GM12878 (cell line): ENCODE data around the gene FUT8. TPM values are rescaled to one million over a fixed set of nuclear protein-coding genes. Genes with fewer than 3 reads are reported as not detected.

Source experiments
- ATAC-seq: fragments of 200-7000 bp; cut with Tn5 transposase; 3 replicates; pipeline ENCODE4 v1.9.1; 2020; ENCODE audit warnings: mild to moderate bottlenecking, moderate library complexity
- BruUV-seq: library from RNA; stranded (reverse); fragments of 400-500 nt; replicated peaks from 2 replicates; lab custom pipeline; 2021; lab: Mats Ljungman, UMichigan
- CTCF ChIA-PET: fragments of 300-600 bp; sonication (Branson Sonifier 250); formaldehyde crosslinking; extraction: SDS; loops from one replicate; lab custom pipeline; 2021; ENCODE audit warnings: inconsistent platforms; lab: Yijun Ruan, JAX
- POLR2A ChIA-PET: fragments of 350-600 bp; formaldehyde crosslinking; extraction: SDS; loops from one replicate; lab custom pipeline; 2021; ENCODE audit warnings: inconsistent platforms; lab: Charles Lee
- RAD21 ChIA-PET: fragments of 300-600 bp; sonication (Branson Sonifier 250); formaldehyde crosslinking; loops from one replicate; lab custom pipeline; 2023; ENCODE audit warnings: antibody characterized with exemption; ENCODE audit not compliant: unreplicated experiment; lab: Charles Lee
- SMC1A ChIA-PET: fragments of 300-600 bp; sonication (Branson Sonifier 250); formaldehyde crosslinking; loops from one replicate; lab custom pipeline; 2023; ENCODE audit not compliant: unreplicated experiment, uncharacterized antibody; lab: Charles Lee
- DNase-seq: peaks from one replicate; pipeline ENCODE4 v3.0.0-alpha.2; 2011; ENCODE audit warnings: low read depth, low spot score
- FAIRE-seq: peaks from 3 replicates; lab custom pipeline; 2011; peaks lifted over from hg19 to GRCh38; lab: Jason Lieb, UNC
- H2AFZ ChIP-seq: 2 replicates; pipeline ENCODE4 v1.6.0; 2011; ENCODE audit warnings: low read depth, low read length, control low read depth; ENCODE audit not compliant: control insufficient read depth
- H3K27ac ChIP-seq: 2 replicates; pipeline ENCODE4 v1.5.1; 2011; ENCODE audit warnings: control low read depth; ENCODE audit not compliant: control insufficient read depth, insufficient read depth
- H3K27me3 ChIP-seq, 2 experiments: replicated peaks in 1 of 2; 2 replicates each; pipeline versions ENCODE4 v1.6.0 to v1.6.1; 2011; ENCODE audit warnings: low read length in 1 of 2; ENCODE audit not compliant: control insufficient read depth in 2 of 2, insufficient read depth in 2 of 2
- H3K36me3 ChIP-seq, 2 experiments: 2 replicates each; pipeline ENCODE4 v1.5.1; 2011; ENCODE audit warnings: low read length in 1 of 2; ENCODE audit not compliant: control insufficient read depth in 2 of 2, insufficient read depth in 2 of 2
- H3K4me1 ChIP-seq: 2 replicates; pipeline ENCODE4 v1.6.1; 2011; ENCODE audit warnings: mild to moderate bottlenecking, low read length, moderate library complexity, mixed read lengths; ENCODE audit not compliant: control insufficient read depth, insufficient read depth
- H3K4me2 ChIP-seq: 2 replicates; pipeline ENCODE4 v1.6.0; 2011; ENCODE audit warnings: control low read depth; ENCODE audit not compliant: control insufficient read depth, insufficient read depth
- H3K4me3 ChIP-seq: fragments of 200-600 bp; sonication (generic); 2 replicates; pipeline ENCODE4 v1.5.1; 2016
- H3K79me2 ChIP-seq: 2 replicates; pipeline ENCODE4 v1.6.0; 2011; ENCODE audit warnings: low read length; ENCODE audit not compliant: control insufficient read depth, insufficient read depth
- H3K9ac ChIP-seq: 2 replicates; pipeline ENCODE4 v1.8.0; 2011; ENCODE audit warnings: low read length, control low read depth, mixed read lengths; ENCODE audit not compliant: control insufficient read depth, insufficient read depth
- H3K9me3 ChIP-seq: replicated peaks from 3 replicates; pipeline ENCODE4 v1.5.1; 2011; ENCODE audit warnings: mild to moderate bottlenecking, low read length; ENCODE audit not compliant: control insufficient read depth, insufficient read depth
- H4K20me1 ChIP-seq: 2 replicates; pipeline ENCODE4 v1.6.0; 2011; ENCODE audit not compliant: control insufficient read depth, insufficient read depth
- CUX1 ChIP-seq: IDR thresholded peaks from 2 replicates; pipeline ENCODE4 v1.6.1; 2012; ENCODE audit warnings: improper control_type of control experiment, low read depth, low read length; ENCODE audit not compliant: insufficient replicate concordance
- FOXK2 ChIP-seq: fragments of 450-650 bp; IDR thresholded peaks from 2 replicates; pipeline ENCODE4 v1.6.1; 2017; ENCODE audit warnings: mild to moderate bottlenecking, moderate library complexity
- HDAC6 ChIP-seq: fragments of 200-600 bp; sonication (generic); IDR thresholded peaks from one replicate; pipeline ENCODE4 v1.8.0; 2017; ENCODE audit warnings: antibody characterized with exemption; ENCODE audit not compliant: unreplicated experiment
- IKZF2 ChIP-seq, 2 experiments: fragments of 450-650 bp; IDR thresholded peaks; 2 replicates each; pipeline ENCODE4 v1.6.1; 2017; ENCODE audit warnings: mild to moderate bottlenecking in 2 of 2, moderate library complexity in 2 of 2
- KAT2A ChIP-seq: conservative IDR thresholded peaks from 2 replicates; pipeline ENCODE4 v1.6.1; 2011; ENCODE audit warnings: low read depth, low read length; ENCODE audit not compliant: control insufficient read depth
- MAX ChIP-seq: IDR thresholded peaks from 2 replicates; pipeline ENCODE4 v1.6.1; 2012; ENCODE audit warnings: low read depth, low read length, improper control_type of control experiment
- NBN ChIP-seq: fragments of 450-650 bp; IDR thresholded peaks from 2 replicates; pipeline ENCODE4 v1.6.1; 2016
- NR2C2 ChIP-seq: IDR thresholded peaks from 2 replicates; pipeline ENCODE4 v1.6.1; 2011; ENCODE audit warnings: borderline replicate concordance, low read depth; ENCODE audit not compliant: control insufficient read depth, insufficient read length
- POLR2AphosphoS2 ChIP-seq: IDR thresholded peaks from 2 replicates; pipeline ENCODE4 v1.6.1; 2011; ENCODE audit warnings: low read depth, mild to moderate bottlenecking, low read length, improper control_type of control experiment, moderate library complexity
- POU2F2 ChIP-seq: IDR thresholded peaks from 3 replicates; pipeline ENCODE4 v1.6.1; 2011; ENCODE audit warnings: low read depth, mild to moderate bottlenecking, low read length, borderline replicate concordance
- REST ChIP-seq: IDR thresholded peaks from 2 replicates; pipeline ENCODE4 v1.6.1; 2012; ENCODE audit warnings: mild to moderate bottlenecking, low read depth, low read length
- SMAD1 ChIP-seq: fragments of 450-650 bp; IDR thresholded peaks from 2 replicates; pipeline ENCODE4 v1.6.1; 2018; ENCODE audit warnings: mild to moderate bottlenecking, low read depth; ENCODE audit not compliant: partially characterized antibody
- STAT3 ChIP-seq: IDR thresholded peaks from 2 replicates; pipeline ENCODE4 v1.6.1; 2011; ENCODE audit warnings: low read depth, low read length, improper control_type of control experiment
- TCF3 ChIP-seq: IDR thresholded peaks from 2 replicates; pipeline ENCODE4 v1.6.1; 2012; ENCODE audit warnings: low read depth, mild to moderate bottlenecking, low read length, borderline replicate concordance; ENCODE audit not compliant: insufficient read depth
- YY1 ChIP-seq: IDR thresholded peaks from 2 replicates; pipeline ENCODE4 v1.6.1; 2011; ENCODE audit warnings: low read depth, mild to moderate bottlenecking, low read length
- WGBS: methylation state at CpG from one replicate; pipeline ENCODE4 v1.1.6; 2016; ENCODE audit warnings: low lambda C conversion rate; ENCODE audit not compliant: insufficient replicate concordance, insufficient coverage; ENCODE audit errors: missing lambda C conversion rate; 5-methylcytosine and 5-hydroxymethylcytosine counted together
- in situ Hi-C: fragments of 300-500 bp; cut with MboI; formaldehyde crosslinking; loops from 9 replicates; pipeline ENCODE4 v1.14.3; 2018; ENCODE audit warnings: mixed read lengths
- intact Hi-C: fragments of 100-400 bp; cut with micrococcal nuclease; formaldehyde crosslinking; loops from one replicate; pipeline ENCODE4 v1.14.2; 2022; ENCODE audit not compliant: unreplicated experiment
- polyA plus RNA-seq, 11 experiments: library from polyadenylated mRNA; depleted of rRNA in 4 of 11; unstranded in 6 of 11; stranded (reverse) in 5 of 11; fragments of >200 nt; fragmentation: Nextera tagmentation in 4 of 11; fragmentation: Illumina TruSeq in 1 of 11; extraction: Ambion mirVana in 4 of 11; extraction: Trizol in 1 of 11; gene quantifications; 1 replicate in 1 of 11; 2 replicates in 10 of 11; pipeline versions ENCODE4 v1.2.1 to v1.2.3, GENCODE V29; 2011 to 2016; ENCODE audit warnings: inconsistent platforms in 2 of 11, missing spikeins in 2 of 11, low read depth in 1 of 11
- total RNA-seq, 4 experiments: library from RNA; depleted of rRNA in 3 of 4; stranded (reverse); fragments of >200 nt in 3 of 4; fragmentation: Illumina TruSeq in 1 of 4; extraction: Trizol in 1 of 4; gene quantifications; 2 replicates each; pipeline versions ENCODE4 v1.2.1 to v1.2.3, GENCODE V29; 2013 to 2021

The FUT8 gene
- total and polyA plus RNA-seq, 10 of the 15 experiments (the other 5 are each of a cell fraction or from before 2014, with no cell fraction given): 21.3 to 106 (median 66.3) TPM

GRCh38 chr14:65439117-65439516, 26.6 kb downstream of the FUT8 start (continued):
- TF ChIP-seq REST (no peak), HDAC6 (no peak), NBN (no peak), STAT3 (no peak)
- TF ChIP-seq, all 136 proteins: peak for 0

- ChIA-PET CTCF (interaction anchor here (0.9 kb wide), 1 partner anchor 20 kb away, joined by 4 read pairs; no protein-coding TSS in a partner anchor), RAD21 (interaction anchor here (1.1 to 1.5 kb wide), 3 partner anchors 10 to 36 kb away, joined by 3 to 9 read pairs (median 3); no protein-coding TSS in a partner anchor), POLR2A (no interaction called here), SMC1A (interaction anchor here (0.7 to 6.6 kb wide), 8 partner anchors 7 to 364 kb away, joined by 3 to 49 read pairs (median 4); no protein-coding TSS in a partner anchor)
- FAIRE-seq (no peak), DNase-seq (no peak), ATAC-seq (no peak)
- no peak overlapping the region for H2AFZ ChIP-seq
- peaks cover 8% of the 10 kb centered on the region; the same call in 2 of the 3 replicates for H3K9me3 ChIP-seq
- H3K79me2 ChIP-seq: peaks cover 72% of the 10 kb centered on the region
- no peaks in the 10 kb centered on the region; a peak in 2 of 4 replicates for H3K36me3 ChIP-seq
- peaks cover 18% of the 10 kb centered on the region for H3K4me1 ChIP-seq
- no TSS peak for BruUV-seq
- H3K4me2 ChIP-seq: no peak overlapping the region
- no peak overlapping the region for H3K27ac ChIP-seq
- H4K20me1 ChIP-seq: no peaks in the 10 kb centered on the region
- no peaks in the 10 kb centered on the region for H3K27me3 ChIP-seq
- in situ Hi-C loops: no loop called here
- no peak overlapping the region for H3K4me3 ChIP-seq
- 95% methylated on average over 1 of the region's 1 CpG for WGBS
- H3K9ac ChIP-seq: no peak overlapping the region
- intact Hi-C loops: no loop called here
- TF ChIP-seq POU2F2: no peak
- no peak for TF ChIP-seq IKZF2 (IDR thresholded peaks at IDR 0.05)
- TF ChIP-seq TCF3: no peak
- no peak for TF ChIP-seq CUX1
- no peak for TF ChIP-seq POLR2AphosphoS2
- no peak for TF ChIP-seq FOXK2
- no peak for TF ChIP-seq YY1
- TF ChIP-seq KAT2A: no peak
- TF ChIP-seq MAX: no peak
- no peak for TF ChIP-seq NR2C2
- TF ChIP-seq SMAD1: no peak
Measured at GRCh38 chr14:65440230-65440629, 27.7 kb downstream of the FUT8 start.
